Adrenal gland (tissue), 12 donors: ENCODE data around the gene PAQR8. TPM values are rescaled to one million over a fixed set of nuclear protein-coding genes. Genes with fewer than 3 reads are reported as not detected.

Experiments
- DNase-seq, 7 donors: peaks; one replicate each; pipeline ENCODE4 v3.0.0-alpha.2; 2019 to 2020
- H3K27ac ChIP-seq, 5 donors: fragments of 200-600 bp; sonication (generic) in 4 of 5; 1 replicate in 3 of 5; 2 replicates in 2 of 5; pipeline versions ENCODE4 v1.5.1 to v1.8.0; 2016 to 2020; ENCODE audit warnings: mild to moderate bottlenecking in 1 of 5
- H3K27me3 ChIP-seq: fragments of 200-600 bp; 2 replicates; pipeline ENCODE4 v1.8.0; 2021
- H3K36me3 ChIP-seq, 2 donors: fragments of 200-600 bp; replicated peaks in 1 of 2; 1 replicate in 1 of 2; 2 replicates in 1 of 2; pipeline versions ENCODE4 v1.5.1 to v1.8.0; 2018 to 2022
- H3K4me1 ChIP-seq, 2 donors: fragments of 200-600 bp; replicated peaks in 1 of 2; 1 replicate in 1 of 2; 2 replicates in 1 of 2; pipeline versions ENCODE4 v1.5.1 to v1.8.0; 2018 to 2021
- H3K4me3 ChIP-seq, 4 donors: fragments of 200-600 bp; sonication (generic) in 3 of 4; one replicate each; pipeline ENCODE4 v1.5.1; 2016 to 2018
- H3K9me3 ChIP-seq, 3 donors: fragments of 200-600 bp; sonication (generic) in 1 of 3; replicated peaks in 1 of 3; 1 replicate in 2 of 3; 2 replicates in 1 of 3; pipeline versions ENCODE4 v1.5.1 to v1.8.0; 2016 to 2021
- CTCF ChIP-seq, 6 experiments: fragments of 450-650 bp in 4 of 6; fragments of 200-600 bp in 2 of 6; sonication (generic) in 1 of 6; IDR thresholded peaks; 1 replicate in 5 of 6; 2 replicates in 1 of 6; pipeline versions ENCODE4 v1.5.1 to v1.8.0; 2016 to 2021; ENCODE audit warnings: antibody characterized with exemption in 6 of 6, mild to moderate bottlenecking in 2 of 6, moderate library complexity in 1 of 6
- POLR2A ChIP-seq, 2 donors: fragments of 450-650 bp; IDR thresholded peaks; one replicate each; pipeline ENCODE4 v1.6.1; 2017; ENCODE audit warnings: antibody characterized with exemption in 2 of 2, mild to moderate bottlenecking in 2 of 2, moderate library complexity in 1 of 2
- WGBS, 4 donors: extraction: QIAGEN DNeasy Blood & Tissue Kit in 2 of 4; methylation state at CpG; one replicate each; pipeline versions ENCODE4 v1.1.5 to v1.1.7; 2013 to 2017; 5-methylcytosine and 5-hydroxymethylcytosine counted together
- intact Hi-C, 2 donors: fragments of 100-400 bp; cut with DNase I; formaldehyde crosslinking; loops; one replicate each; pipeline versions ENCODE4 v1.14.1 to v1.15.0; 2022 to 2023
- polyA plus RNA-seq, 3 donors: library from polyadenylated mRNA; stranded (reverse); fragments of 200-250 nt in 2 of 3; fragments of 350-450 nt in 1 of 3; fragmentation: Illumina TruSeq in 1 of 3; extraction: RNeasy Lipid Tissue Mini Kit (QIAGEN cat#74804) in 1 of 3; gene quantifications; one replicate each; pipeline ENCODE4 v1.2.3, GENCODE V29; 2013 to 2014
- total RNA-seq, 9 donors: library from RNA; depleted of rRNA in 4 of 9; stranded (reverse); fragments of >200 nt in 4 of 9; fragments of 120-200 nt in 1 of 9; fragmentation: NEBNext Ultra II Directional in 1 of 9; extraction: Animal tissue kit (Norgen Biotek cat#: 25700) in 1 of 9; gene quantifications; one replicate each; pipeline versions ENCODE4 v1.1.0 to v1.2.4, GENCODE V29; 2013 to 2023
- donor health status: healthy with polysubstance abuse.
- donor health status: Bipolar disorder and iron deficiency.
- donor health status: DM: yes; HTN: yes; CAD: no.
- donor health status: DM: no; HTN: no; CAD: no.
- donor health status: DM: no; HTN: no; CAD: no.
- donor health status: DM: yes; HTN: yes; CAD: no.

The PAQR8 gene
- total and polyA plus RNA-seq, 12 donors: 2.3 to 17.1 (median 6.2) TPM

GRCh38 chr6:52331793-52332457 lies 30.0 kb upstream of the PAQR8 start:
- DNase-seq: no peak
- no peaks in the 10 kb centered on the region for H3K27me3 ChIP-seq
- no peaks in the 10 kb centered on the region for H3K4me1 ChIP-seq
- H3K36me3 ChIP-seq: no peaks in the 10 kb centered on the region
- no peak overlapping the region for H3K4me3 ChIP-seq
- 74 to 92% (median 86%) methylated on average over 4 of the region's 4 CpGs for WGBS, 4 donors
- H3K27ac ChIP-seq: no peak overlapping the region
- H3K9me3 ChIP-seq: no peaks in the 10 kb centered on the region
- intact Hi-C loops: no loop called here
- TF ChIP-seq CTCF (IDR thresholded peaks at IDR 0.05) (no peak), POLR2A (IDR thresholded peaks at IDR 0.05) (no peak)

- TF ChIP-seq POLR2A (IDR thresholded peaks at IDR 0.05) (no peak), CTCF (IDR thresholded peaks at IDR 0.05) (no peak)
- Histone ChIP-seq H3K36me3 (no peaks in the 10 kb centered on the region), H3K4me3 (no peak overlapping the region), H3K27ac (no peak overlapping the region), H3K27me3 (no peaks in the 10 kb centered on the region), H3K9me3 (no peaks in the 10 kb centered on the region), H3K4me1 (no peaks in the 10 kb centered on the region)
- intact Hi-C loops: no loop called here
- no peak for DNase-seq
- 54 to 70% (median 67%) methylated on average over 1 of the region's 1 CpG for WGBS, 4 donors
Observed at GRCh38 chr6:52333840-52334200, 28.1 kb upstream of the PAQR8 start.

- H3K9me3 ChIP-seq: no peaks in the 10 kb centered on the region
- no peaks in the 10 kb centered on the region for H3K27me3 ChIP-seq
- DNase-seq: peak in 4 of 7 donors; percentile 10 to 50 (median 22)
- no peak overlapping the region for H3K27ac ChIP-seq
- intact Hi-C loops: no loop called here
- TF ChIP-seq CTCF (IDR thresholded peaks at IDR 0.05) (no peak), POLR2A (IDR thresholded peaks at IDR 0.05) (no peak)
- no peak overlapping the region for H3K4me3 ChIP-seq
- no peaks in the 10 kb centered on the region for H3K4me1 ChIP-seq
- no peaks in the 10 kb centered on the region for H3K36me3 ChIP-seq
Observed at GRCh38 chr6:52335576-52335975, 26.4 kb upstream of the PAQR8 start.

- no peaks in the 10 kb centered on the region for H3K27me3 ChIP-seq
- intact Hi-C loops: no loop called here
- no peak overlapping the region for H3K27ac ChIP-seq
- TF ChIP-seq POLR2A (IDR thresholded peaks at IDR 0.05) (no peak), CTCF (IDR thresholded peaks at IDR 0.05) (no peak)
- no peak overlapping the region for H3K4me3 ChIP-seq
- no peaks in the 10 kb centered on the region for H3K9me3 ChIP-seq
- 90 to 95% (median 92%) methylated on average over 6 of the region's 6 CpGs for WGBS, 4 donors
- H3K4me1 ChIP-seq: no peaks in the 10 kb centered on the region
- no peak for DNase-seq
- no peaks in the 10 kb centered on the region for H3K36me3 ChIP-seq
Observed at GRCh38 chr6:52336919-52337561, 24.9 kb upstream of the PAQR8 start.
